ENCODE measurements around the gene PRKG2.

The PRKG2 gene

GRCh38 chr4:81245218-81246009 lies 30.4 kb upstream of the PRKG2 start:
- TF ChIP-seq POLR2AphosphoS5 (IDR thresholded peaks at IDR 0.05; ENCODE audit: low read depth, low read length) (no peak), FOXP2 (optimal IDR thresholded peaks at IDR 0.05; ENCODE audit: borderline replicate concordance, extremely low read depth, extremely low read length, insufficient read depth) (no peak), SIN3A (IDR thresholded peaks at IDR 0.05; ENCODE audit: borderline replicate concordance, insufficient read depth, low read length) (no peak), REST (IDR thresholded peaks at IDR 0.05; ENCODE audit: insufficient read depth in 1 of 2, low read depth in 2 of 2, low read length in 2 of 2) (no peak), TAF1 (IDR thresholded peaks at IDR 0.05; ENCODE audit: borderline replicate concordance, insufficient read depth, low read length) (no peak)

- TF ChIP-seq FOXP2 (optimal IDR thresholded peaks at IDR 0.05; ENCODE audit: borderline replicate concordance, extremely low read depth, extremely low read length, insufficient read depth) (no peak), POLR2AphosphoS5 (IDR thresholded peaks at IDR 0.05; ENCODE audit: low read depth, low read length) (no peak), REST (IDR thresholded peaks at IDR 0.05; ENCODE audit: insufficient read depth in 1 of 2, low read depth in 2 of 2, low read length in 2 of 2) (no peak)
These were observed 22.8 kb upstream of the PRKG2 start for GRCh38 chr4:81237791-81238190.

GRCh38 chr4:81235982-81236749 lies 21.1 kb upstream of the PRKG2 start:
- TF ChIP-seq REST (IDR thresholded peaks at IDR 0.05; ENCODE audit: insufficient read depth in 1 of 2, low read depth in 2 of 2, low read length in 2 of 2) (no peak), SIN3A (IDR thresholded peaks at IDR 0.05; ENCODE audit: borderline replicate concordance, insufficient read depth, low read length) (no peak), FOXP2 (optimal IDR thresholded peaks at IDR 0.05; ENCODE audit: borderline replicate concordance, extremely low read depth, extremely low read length, insufficient read depth) (no peak), POLR2AphosphoS5 (IDR thresholded peaks at IDR 0.05; ENCODE audit: low read depth, low read length) (no peak)

- TF ChIP-seq FOXP2 (optimal IDR thresholded peaks at IDR 0.05; ENCODE audit: borderline replicate concordance, extremely low read depth, extremely low read length, insufficient read depth) (no peak), POLR2AphosphoS5 (IDR thresholded peaks at IDR 0.05; ENCODE audit: low read depth, low read length) (no peak), TAF1 (IDR thresholded peaks at IDR 0.05; ENCODE audit: borderline replicate concordance, insufficient read depth, low read length) (no peak), REST (IDR thresholded peaks at IDR 0.05; ENCODE audit: insufficient read depth in 1 of 2, low read depth in 2 of 2, low read length in 2 of 2) (no peak), SIN3A (IDR thresholded peaks at IDR 0.05; ENCODE audit: borderline replicate concordance, insufficient read depth, low read length) (no peak)
These were observed 12.9 kb upstream of the PRKG2 start for GRCh38 chr4:81227968-81228367.
